AG04449 (cell line): ENCODE data around the gene SMYD3.

Experiments
- CTCF ChIA-PET: fragments of 350-600 bp; formaldehyde crosslinking; extraction: SDS; loops from one replicate; lab custom pipeline; 2021; ENCODE audit warnings: antibody characterized with exemption; lab: Yijun Ruan, JAX
- POLR2A ChIA-PET: fragments of 400-600, 350-600 bp; formaldehyde crosslinking; extraction: SDS; loops from one replicate; lab custom pipeline; 2020; ENCODE audit warnings: antibody characterized with exemption, inconsistent platforms; lab: Yijun Ruan, JAX
- DNase-seq: peaks from one replicate; pipeline ENCODE4 v3.0.0-alpha.2; 2010; ENCODE audit warnings: low read depth, low spot score
- H3K4me3 ChIP-seq: 2 replicates; pipeline ENCODE4 v1.5.1; 2011; ENCODE audit warnings: low read depth, mild to moderate bottlenecking, control low read depth, low read length
- TF ChIP-seq, protein P1 (sequence below): IDR thresholded peaks from one replicate; pipeline ENCODE4 v1.5.1; 2011; ENCODE audit warnings: mild to moderate bottlenecking, moderate library complexity, low read length, control low read depth, inconsistent platforms; ENCODE audit not compliant: insufficient read depth; ENCODE audit errors: missing control alignments

Gene SMYD3

GRCh38 chr1:245710961-245711903, 795.8 kb downstream of the SMYD3 start:
- no peak for DNase-seq
- CTCF ChIA-PET: interaction anchor here (1.7 kb wide), 1 partner anchor 9 kb away, joined by 5 read pairs; no protein-coding TSS in a partner anchor
- TF ChIP-seq, protein P1, sequence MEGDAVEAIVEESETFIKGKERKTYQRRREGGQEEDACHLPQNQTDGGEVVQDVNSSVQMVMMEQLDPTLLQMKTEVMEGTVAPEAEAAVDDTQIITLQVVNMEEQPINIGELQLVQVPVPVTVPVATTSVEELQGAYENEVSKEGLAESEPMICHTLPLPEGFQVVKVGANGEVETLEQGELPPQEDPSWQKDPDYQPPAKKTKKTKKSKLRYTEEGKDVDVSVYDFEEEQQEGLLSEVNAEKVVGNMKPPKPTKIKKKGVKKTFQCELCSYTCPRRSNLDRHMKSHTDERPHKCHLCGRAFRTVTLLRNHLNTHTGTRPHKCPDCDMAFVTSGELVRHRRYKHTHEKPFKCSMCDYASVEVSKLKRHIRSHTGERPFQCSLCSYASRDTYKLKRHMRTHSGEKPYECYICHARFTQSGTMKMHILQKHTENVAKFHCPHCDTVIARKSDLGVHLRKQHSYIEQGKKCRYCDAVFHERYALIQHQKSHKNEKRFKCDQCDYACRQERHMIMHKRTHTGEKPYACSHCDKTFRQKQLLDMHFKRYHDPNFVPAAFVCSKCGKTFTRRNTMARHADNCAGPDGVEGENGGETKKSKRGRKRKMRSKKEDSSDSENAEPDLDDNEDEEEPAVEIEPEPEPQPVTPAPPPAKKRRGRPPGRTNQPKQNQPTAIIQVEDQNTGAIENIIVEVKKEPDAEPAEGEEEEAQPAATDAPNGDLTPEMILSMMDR: no peak
- no peak overlapping the region for H3K4me3 ChIP-seq
- POLR2A ChIA-PET: no interaction called here

GRCh38 chr1:245707941-245708340, 799.1 kb downstream of the SMYD3 start:
- CTCF ChIA-PET: interaction anchor here (0.6 to 1.6 kb wide), 3 partner anchors 8 to 295 kb away, joined by 3 to 4 read pairs (median 3); no protein-coding TSS in a partner anchor
- no peak for DNase-seq

GRCh38 chr1:245704765-245705164, 802.3 kb downstream of the SMYD3 start:
- H3K4me3 ChIP-seq: no peak overlapping the region
- CTCF ChIA-PET: interaction anchor here (1.0 to 1.4 kb wide), 4 partner anchors 9 to 551 kb away, joined by 3 read pairs; no protein-coding TSS in a partner anchor
- TF ChIP-seq, protein P1: no peak
- DNase-seq: no peak
- POLR2A ChIA-PET: no interaction called here

More at GRCh38 chr1:245707941-245708340, 799.1 kb downstream of the SMYD3 start:
- TF ChIP-seq, protein P1: no peak
- no peak overlapping the region for H3K4me3 ChIP-seq
- POLR2A ChIA-PET: no interaction called here

GRCh38 chr1:245704341-245704740, 802.7 kb downstream of the SMYD3 start:
- CTCF ChIA-PET: interaction anchor here (1.0 to 1.4 kb wide), 5 partner anchors 9 to 551 kb away, joined by 3 to 4 read pairs (median 3); no protein-coding TSS in a partner anchor
- DNase-seq: no peak
- TF ChIP-seq, protein P1: no peak
- H3K4me3 ChIP-seq: no peak overlapping the region
- POLR2A ChIA-PET: no interaction called here

- DNase-seq: no peak
- ChIA-PET POLR2A (no interaction called here), CTCF (interaction anchor here (1.3 to 2.7 kb wide), 3 partner anchors 9 to 549 kb away, joined by 3 to 8 read pairs (median 5); no protein-coding TSS in a partner anchor)
- H3K4me3 ChIP-seq: no peak overlapping the region
- TF ChIP-seq, protein P1: no peak
Measured at GRCh38 chr1:245702346-245702745, 804.7 kb downstream of the SMYD3 start.

DNA sequence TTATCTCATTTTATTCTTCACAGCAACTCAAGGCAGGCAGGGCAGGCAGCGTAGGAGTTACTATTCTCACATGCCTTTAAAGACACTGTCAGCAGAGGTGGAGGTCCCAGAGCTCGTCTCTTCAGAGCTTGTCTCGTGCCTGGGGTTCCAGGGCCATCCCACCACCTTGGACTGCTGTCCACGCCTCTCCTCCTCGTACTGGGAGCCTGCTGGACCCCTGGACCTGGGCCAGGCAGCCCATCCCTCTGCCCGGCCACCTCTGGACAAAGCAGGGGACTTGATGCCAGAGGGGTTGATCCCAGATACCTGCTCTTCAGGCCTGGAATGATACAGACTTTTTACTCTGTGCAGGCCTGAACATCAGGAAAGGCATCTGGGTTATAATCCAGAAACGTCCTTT, 805.4 kb downstream of the SMYD3 start:
- ChIA-PET POLR2A (no interaction called here), CTCF (interaction anchor here (1.4 to 2.7 kb wide), 3 partner anchors 10 to 302 kb away, joined by 3 to 8 read pairs (median 5); no protein-coding TSS in a partner anchor)
- no peak for DNase-seq
- TF ChIP-seq, protein P1: no peak
- H3K4me3 ChIP-seq: no peak overlapping the region
